Glomerular visceral epithelial cell (primary cell): ENCODE results near the gene SORCS2.

Experiments
- DNase-seq: peaks from one replicate; pipeline ENCODE4 v3.0.0-alpha.2; 2016; ENCODE audit errors: extremely low spot score

The SORCS2 gene

DNA sequence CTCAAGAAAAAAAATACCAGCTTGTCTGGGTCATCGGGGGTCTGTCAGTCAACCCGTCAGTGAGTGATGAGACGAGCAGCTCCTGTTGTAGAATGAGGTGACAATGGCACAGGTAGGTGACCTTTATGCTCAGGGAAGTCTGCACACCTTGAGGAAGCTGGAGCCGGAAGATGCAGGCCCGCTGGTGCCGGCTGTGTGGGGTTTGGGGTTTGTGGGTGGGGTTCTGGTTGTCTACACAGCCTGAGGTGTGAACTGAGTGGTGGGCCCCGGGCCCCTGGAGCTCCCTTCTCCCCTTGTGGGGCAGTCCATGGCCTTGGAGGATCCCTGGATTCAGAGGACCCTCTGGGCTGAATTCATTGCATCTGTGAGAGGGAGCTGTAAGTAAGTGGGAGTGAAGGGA, 75.5 kb downstream of the SORCS2 start:
- DNase-seq: no peak

GRCh38 chr4:7268941-7269340, 76.6 kb downstream of the SORCS2 start:
- DNase-seq: no peak

GRCh38 chr4:7270121-7270520, 77.8 kb downstream of the SORCS2 start:
- no peak for DNase-seq

- DNase-seq: no peak
Measured at GRCh38 chr4:7272404-7272803, 80.1 kb downstream of the SORCS2 start.

GRCh38 chr4:7273738-7274297, 81.5 kb downstream of the SORCS2 start:
- no peak for DNase-seq

GRCh38 chr4:7275067-7275466, 82.7 kb downstream of the SORCS2 start:
- no peak for DNase-seq

DNA sequence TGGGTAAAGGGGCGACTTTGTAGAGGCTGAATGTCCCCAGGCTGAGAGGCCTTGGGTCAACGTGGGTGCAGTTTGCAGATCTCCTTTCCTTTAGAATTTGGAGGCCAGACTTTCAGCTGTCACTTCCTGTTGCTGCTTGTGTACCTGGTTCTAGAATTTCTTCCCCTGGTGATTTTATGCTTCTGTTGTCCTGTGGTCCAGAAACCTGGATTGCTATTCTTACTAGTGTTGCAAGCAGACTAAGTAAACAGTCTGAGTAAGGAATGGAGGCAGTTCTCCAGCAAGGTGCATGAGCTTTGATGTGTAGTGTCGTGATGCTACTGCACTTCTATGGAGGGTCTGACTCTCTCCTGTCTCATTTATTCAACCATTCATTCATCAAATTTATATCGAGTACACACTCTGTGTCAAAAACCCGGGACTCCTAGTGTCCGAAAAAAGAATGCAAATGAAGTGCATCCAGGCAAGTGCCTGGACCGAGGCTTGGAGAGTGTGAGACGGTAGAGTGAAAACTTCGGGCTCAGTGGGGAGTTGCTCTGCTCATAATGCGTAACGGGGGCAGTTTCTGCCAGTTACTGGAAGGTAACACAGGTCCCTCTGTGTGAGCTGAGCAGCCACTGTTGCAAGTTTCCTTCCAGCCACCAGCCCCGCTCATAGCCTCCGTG, 83.3 kb downstream of the SORCS2 start:
- DNase-seq: no peak

DNA sequence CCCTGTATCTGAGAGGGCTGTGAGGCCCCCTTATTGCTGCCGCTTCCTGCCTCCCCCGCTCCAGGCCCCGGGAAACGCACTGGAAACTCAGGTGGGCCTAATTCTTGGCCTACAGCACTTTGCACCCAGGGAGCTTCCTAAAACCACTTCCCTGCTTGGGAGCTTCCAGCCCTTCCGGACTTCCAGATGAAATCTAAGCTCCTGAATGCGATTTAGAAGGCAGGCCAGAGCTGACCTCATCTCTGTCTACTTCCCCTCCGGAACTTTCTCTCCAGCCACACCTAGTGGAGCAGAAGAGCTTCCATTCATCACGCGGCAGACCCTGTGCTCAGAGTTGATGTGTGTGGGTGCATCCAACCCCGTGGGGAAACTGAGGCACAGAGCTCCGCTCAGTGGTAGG, 84.2 kb downstream of the SORCS2 start:
- no peak for DNase-seq

- no peak for DNase-seq
Measured at GRCh38 chr4:7278071-7278765, 85.9 kb downstream of the SORCS2 start.

GRCh38 chr4:7278981-7279380, 86.6 kb downstream of the SORCS2 start:
- no peak for DNase-seq

- no peak for DNase-seq
Measured at GRCh38 chr4:7279902-7280301, 87.6 kb downstream of the SORCS2 start.

DNA sequence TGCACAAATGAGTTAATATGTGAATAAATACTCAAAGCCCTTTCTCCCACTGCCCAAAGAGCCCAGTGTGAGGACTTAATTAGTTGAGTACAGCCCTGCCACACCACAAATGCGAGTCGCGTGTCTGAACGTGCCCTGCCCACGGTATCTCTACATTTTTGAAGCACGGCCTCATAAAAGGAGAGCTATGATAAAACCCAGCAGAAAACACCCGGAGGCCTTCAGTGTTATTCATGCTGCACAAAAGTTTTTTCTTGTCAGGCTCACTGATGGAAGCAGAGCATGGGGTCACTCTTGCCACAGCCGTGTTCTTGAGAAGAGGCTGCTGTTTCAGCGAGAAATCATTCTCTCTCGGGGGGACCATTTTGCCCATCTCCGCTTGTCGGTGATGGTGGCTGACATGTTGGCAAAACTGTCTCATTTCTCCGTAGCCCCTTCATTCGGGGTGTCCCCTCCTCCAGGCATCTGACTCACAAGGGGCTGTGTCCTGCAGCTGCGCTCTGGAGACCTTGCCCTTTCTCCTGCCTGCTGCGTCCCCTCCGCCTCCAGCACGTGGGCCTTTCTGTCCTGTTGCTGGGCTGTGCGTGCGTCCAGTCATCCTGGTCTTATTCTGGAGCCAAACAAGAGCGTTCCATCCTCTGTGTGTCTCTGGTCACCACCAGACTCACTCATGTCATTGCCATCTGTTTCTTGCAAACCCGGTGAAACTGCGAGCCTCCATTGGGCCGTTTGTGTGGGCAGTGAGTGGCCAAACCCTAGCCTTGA, 88.8 kb downstream of the SORCS2 start:
- DNase-seq: peak; percentile 18

GRCh38 chr4:7281691-7282665, 89.6 kb downstream of the SORCS2 start:
- DNase-seq: no peak

DNA sequence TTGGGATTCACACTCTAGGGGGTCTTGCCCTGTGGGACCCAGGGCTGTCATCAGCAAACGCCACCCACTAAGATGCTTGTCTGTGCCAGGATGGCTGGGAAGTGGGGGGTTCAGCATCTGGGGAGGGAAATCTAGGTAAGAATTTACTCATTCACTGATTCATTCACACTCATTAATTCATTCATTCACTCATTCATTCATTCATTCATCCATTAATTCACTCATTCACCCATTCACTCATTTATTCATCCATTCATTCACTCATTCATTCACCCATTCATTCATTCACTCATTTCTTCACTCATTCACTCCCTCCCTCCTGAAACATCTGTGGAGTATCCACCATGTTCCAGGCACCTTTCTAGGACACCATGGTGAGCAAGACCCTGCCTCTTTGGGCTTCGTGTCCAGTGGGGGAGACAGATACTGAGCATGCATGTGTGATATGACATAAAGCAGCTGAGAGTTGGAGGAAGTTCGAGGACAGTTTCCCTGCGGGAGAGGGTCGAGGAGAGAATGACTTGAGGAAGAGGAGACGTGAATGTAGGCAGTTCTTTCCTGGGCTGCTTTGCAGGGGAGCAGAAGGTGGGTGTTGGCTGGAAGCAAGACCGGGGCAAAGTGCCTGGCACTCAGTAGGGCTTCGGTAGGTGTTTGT, 90.6 kb downstream of the SORCS2 start:
- no peak for DNase-seq

GRCh38 chr4:7285244-7286094, 93.1 kb downstream of the SORCS2 start:
- DNase-seq: no peak

- DNase-seq: no peak
Measured at GRCh38 chr4:7286170-7286569, 93.8 kb downstream of the SORCS2 start.

DNA sequence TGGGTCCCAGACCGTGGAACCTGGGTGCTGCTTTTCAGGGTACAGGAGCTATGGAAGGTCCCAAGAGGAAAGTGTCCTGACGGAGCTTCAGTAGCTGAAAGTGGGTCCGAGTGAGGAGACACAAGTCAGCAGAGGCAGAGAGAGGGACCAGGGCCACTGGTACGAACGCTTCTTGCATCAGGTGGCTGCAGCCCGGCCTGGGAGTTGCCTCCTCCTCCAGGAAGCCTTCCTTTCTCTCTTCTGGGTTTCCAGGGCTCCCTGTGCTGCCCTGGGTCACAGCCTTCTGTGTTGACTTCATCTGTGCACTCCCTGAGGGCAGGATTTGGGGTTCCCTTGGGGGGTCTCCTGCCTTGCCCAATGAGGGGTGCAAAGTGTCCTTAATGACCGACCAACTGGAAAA, 94.5 kb downstream of the SORCS2 start:
- DNase-seq: no peak

GRCh38 chr4:7287274-7287917, 95.1 kb downstream of the SORCS2 start:
- no peak for DNase-seq

- no peak for DNase-seq
Measured at GRCh38 chr4:7287918-7288280, 95.6 kb downstream of the SORCS2 start.
